GM19023 (cell line): ENCODE measurements around the gene KCP.

Experiments used
- ATAC-seq: cut with Tn5 transposase; IDR thresholded peaks from one replicate; pipeline ENCODE4 v1.9.1; 2021; ENCODE audit warnings: mild to moderate bottlenecking, moderate library complexity; ENCODE audit not compliant: unreplicated experiment

Gene KCP

DNA sequence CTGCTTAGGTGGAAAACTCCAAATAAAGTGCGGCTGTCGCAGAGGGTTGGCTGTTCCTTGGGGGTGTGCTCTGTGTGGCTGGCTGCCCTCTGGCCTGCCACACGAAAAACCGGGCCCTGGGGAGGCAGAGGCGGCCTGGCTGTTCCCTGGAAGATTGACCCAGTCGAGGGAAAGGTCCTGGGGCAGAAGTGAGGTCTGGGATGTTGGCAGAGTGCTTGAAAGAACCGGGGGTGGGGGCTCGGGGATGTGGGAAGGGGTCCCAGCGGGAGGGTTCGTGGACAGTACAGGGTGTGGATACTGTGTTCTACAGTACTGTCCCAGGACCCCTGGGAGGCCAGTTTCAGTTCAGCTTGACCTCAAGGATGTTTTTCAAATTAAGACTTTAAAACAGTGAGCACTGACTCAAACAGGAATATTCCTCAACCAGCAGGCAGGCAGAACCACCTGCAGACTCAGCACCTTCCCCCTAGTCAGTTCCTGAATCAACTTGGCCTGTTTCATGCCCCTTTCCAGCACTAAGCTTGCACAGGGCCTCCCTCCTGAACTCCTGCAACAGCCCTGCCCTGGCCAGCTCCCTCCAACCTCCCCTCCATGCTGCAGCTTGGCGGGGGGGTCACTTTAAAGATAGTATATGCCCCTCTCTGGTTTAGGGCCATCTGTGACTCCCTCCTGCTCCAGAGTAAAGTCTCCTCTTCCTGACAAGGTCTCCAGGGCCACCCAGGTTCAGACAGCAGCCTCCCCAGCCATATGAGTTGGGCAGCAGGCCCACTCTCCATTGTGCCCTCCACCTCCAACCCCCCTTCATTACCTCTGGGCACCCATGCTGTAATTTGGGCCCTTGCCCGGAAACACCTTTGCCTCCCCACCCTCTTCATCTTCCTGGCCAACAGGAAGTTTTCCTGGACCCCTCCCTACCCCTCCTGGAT lies 51.0 kb downstream of the KCP start:
- no peak for ATAC-seq

GRCh38 chr7:128858380-128859231 lies 51.9 kb downstream of the KCP start:
- no peak for ATAC-seq

DNA sequence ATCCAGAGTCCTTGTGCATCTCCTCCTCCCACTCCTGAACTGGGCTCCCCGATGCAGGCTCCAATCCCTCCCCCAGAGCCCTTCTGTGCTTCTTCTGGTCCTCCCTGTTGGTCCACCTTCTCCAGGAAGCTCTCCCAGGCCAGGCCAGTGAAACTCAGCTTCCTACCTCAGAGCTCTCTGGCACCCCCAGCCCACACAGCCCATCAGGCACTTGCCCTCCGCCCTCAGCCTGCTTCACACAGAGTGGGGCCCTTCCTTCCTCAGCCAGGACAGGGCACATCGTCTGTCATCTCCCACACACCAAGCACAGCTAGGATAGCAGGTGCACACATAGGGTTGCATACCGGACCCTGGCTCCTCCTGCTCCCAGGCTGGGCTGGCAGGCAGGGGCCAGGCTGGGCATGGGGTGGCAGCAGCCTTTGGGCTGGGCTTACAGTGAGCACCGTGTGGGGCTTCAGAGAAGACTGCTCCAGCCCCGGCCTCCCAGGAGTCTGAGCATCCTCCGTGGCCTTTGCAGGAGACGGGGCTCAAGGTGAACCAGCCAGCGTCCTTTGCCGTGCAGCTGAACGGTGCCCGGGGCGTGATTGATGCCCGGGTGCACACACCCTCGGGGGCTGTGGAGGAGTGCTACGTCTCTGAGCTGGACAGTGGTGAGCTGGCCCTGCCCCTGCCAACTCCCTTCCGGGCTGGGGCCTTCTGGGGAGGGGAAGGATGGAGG lies 54.3 kb downstream of the KCP start:
- no peak for ATAC-seq

- ATAC-seq = no peak
These were observed 55.0 kb downstream of the KCP start for GRCh38 chr7:128855559-128855958.

DNA sequence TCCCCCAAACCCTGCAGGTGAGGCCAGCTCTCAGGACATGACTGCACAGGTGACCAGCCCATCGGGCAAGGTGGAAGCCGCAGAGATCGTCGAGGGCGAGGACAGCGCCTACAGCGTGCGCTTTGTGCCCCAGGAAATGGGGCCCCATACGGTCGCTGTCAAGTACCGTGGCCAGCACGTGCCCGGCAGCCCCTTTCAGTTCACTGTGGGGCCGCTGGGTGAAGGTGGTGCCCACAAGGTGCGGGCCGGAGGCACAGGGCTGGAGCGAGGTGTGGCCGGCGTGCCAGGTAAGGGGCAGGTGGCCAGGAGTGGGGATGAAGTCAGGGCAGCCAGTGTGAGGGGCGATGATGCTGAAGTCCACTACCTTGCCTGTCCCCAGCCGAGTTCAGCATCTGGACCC lies 56.1 kb downstream of the KCP start:
- no peak for ATAC-seq

- ATAC-seq = no peak
These were observed 56.7 kb downstream of the KCP start for GRCh38 chr7:128853799-128854198.

- ATAC-seq = no peak
These were observed 57.8 kb downstream of the KCP start for GRCh38 chr7:128852537-128853254.

DNA sequence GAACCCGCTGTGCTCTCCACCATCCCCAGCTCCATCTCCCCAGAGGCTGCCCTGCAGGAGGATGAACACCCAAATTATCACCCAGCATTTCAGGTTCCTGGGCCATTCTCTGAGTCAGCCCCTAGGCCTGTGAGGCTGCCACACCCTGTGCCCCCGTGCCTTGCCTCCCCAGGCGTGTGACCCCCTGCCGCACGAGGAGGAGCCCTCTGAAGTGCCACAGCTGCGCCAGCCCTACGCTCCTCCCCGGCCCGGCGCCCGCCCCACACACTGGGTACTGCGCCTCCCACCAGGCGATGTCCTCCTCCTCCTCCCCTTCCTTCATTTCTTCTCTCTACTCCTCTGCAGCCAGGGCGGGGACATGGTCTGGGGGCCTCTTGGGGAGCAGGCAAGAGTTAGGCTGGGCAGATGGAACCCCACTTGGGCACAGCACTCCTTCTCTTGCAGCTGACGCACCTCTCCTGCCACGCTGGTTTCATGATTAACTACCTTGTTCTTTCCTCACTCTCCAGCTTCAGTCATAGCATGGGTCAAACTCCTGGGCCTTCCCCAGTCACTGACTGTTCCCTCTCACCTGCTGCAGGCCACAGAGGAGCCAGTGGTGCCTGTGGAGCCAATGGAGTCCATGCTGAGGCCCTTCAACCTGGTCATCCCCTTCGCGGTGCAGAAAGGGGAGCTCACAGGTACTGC lies 60.6 kb downstream of the KCP start:
- no peak for ATAC-seq

GRCh38 chr7:128849156-128849515 lies 61.4 kb downstream of the KCP start:
- no peak for ATAC-seq

DNA sequence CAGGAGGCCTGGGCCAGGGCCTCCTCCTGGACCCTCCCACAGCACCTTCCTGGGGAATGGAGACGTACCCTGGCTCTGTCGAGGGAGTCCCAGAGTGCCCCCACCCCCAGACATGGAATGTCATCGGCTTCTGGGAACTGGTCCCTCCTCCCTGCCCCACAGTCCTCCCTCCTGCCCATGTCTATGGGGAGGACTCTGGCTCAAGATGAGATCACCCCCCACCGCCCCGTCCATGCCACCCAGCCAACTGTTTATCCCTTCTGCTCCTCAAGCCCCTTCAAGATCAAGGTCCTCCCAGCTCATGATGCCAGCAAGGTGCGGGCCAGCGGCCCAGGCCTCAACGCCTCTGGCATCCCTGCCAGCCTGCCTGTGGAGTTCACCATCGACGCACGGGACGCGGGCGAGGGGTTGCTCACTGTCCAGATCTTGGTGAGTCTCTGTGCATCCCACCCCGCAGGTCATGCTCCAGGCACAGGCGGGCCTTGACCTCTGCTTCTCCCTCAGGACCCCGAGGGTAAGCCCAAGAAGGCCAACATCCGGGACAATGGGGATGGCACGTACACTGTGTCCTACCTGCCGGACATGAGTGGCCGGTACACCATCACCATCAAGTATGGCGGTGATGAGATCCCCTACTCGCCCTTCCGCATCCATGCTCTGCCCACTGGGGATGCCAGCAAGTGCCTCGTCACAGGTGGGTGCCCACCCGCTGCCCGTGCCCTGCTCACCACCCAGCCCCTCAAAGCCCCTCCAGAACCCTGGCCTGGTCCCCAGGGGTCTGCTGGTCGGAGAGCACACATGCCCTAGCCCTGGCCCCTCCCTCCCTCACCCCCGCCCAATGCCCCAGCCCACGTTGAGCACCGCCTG lies 62.0 kb downstream of the KCP start:
- no peak for ATAC-seq

GRCh38 chr7:128847721-128848211 lies 62.7 kb downstream of the KCP start:
- ATAC-seq = no peak

GRCh38 chr7:128846781-128847444 lies 63.6 kb downstream of the KCP start:
- no peak for ATAC-seq

DNA sequence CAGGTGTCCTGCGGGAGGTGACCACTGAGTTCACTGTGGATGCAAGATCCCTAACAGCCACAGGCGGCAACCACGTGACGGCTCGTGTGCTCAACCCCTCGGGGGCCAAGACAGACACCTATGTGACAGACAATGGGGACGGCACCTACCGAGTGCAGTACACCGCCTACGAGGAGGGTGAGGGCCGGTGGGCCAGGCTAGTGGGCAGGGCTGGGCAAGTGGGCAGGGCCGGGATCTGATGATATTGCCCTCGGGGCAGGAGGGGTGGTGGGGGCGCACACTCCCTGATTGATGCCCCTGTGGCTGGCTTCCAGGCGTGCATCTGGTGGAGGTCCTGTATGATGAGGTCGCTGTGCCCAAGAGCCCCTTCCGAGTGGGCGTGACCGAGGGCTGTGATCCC lies 64.5 kb downstream of the KCP start:
- ATAC-seq = no peak

- ATAC-seq = no peak
These were observed 65.0 kb downstream of the KCP start for GRCh38 chr7:128845475-128845874.

- ATAC-seq = no peak
These were observed 65.7 kb downstream of the KCP start for GRCh38 chr7:128844777-128845311.

DNA sequence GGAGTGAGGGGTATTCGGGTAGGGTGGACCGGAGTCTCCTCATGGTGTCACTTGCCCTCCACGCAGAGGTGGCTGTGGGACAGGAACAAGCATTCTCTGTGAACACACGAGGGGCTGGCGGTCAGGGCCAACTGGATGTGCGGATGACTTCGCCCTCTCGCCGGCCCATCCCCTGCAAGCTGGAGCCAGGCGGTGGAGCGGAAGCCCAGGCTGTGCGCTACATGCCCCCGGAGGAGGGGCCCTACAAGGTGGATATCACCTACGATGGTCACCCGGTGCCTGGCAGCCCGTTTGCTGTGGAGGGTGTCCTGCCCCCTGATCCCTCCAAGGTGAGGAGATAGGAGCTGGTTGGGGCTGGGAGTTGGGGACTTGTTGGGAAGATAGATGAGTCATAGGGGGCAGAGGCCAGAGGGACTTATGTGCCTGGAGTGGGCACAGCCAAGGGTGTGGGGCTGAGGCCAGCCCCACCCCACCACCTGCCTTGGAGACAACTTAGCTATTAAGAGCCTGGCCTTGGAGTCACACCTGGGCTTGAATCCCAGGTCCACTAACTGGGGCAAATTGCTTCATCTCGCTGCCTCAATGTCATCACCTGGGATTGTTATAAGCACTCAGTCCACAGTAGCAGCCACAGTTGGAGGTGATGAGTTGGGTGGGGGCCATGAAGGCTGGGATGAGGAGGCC lies 66.4 kb downstream of the KCP start:
- no peak for ATAC-seq
